Bronchial epithelial cell (primary cell): ENCODE data around the gene UTP25. TPM values are rescaled to one million over a fixed set of nuclear protein-coding genes. Genes with fewer than 3 reads are reported as not detected.

ENCODE experiments used
- DNase-seq: peaks from one replicate; pipeline ENCODE4 v3.0.0-alpha.2; 2010; ENCODE audit warnings: low read depth
- FAIRE-seq: peaks from 2 replicates; lab custom pipeline; 2011; peaks lifted over from hg19 to GRCh38; lab: Jason Lieb, UNC
- H3K27me3 ChIP-seq: 2 replicates; pipeline ENCODE4 v1.5.1; 2011; ENCODE audit warnings: low read length; ENCODE audit not compliant: control insufficient read depth, insufficient read depth
- H3K36me3 ChIP-seq: 2 replicates; pipeline ENCODE4 v1.5.1; 2011; ENCODE audit warnings: low read length; ENCODE audit not compliant: control insufficient read depth, insufficient read depth
- H3K4me3 ChIP-seq: 2 replicates; pipeline ENCODE4 v1.5.1; 2011; ENCODE audit warnings: mild to moderate bottlenecking, low read depth, low read length, control low read depth
- total RNA-seq: library from RNA; depleted of rRNA; stranded (reverse); fragments of >200 nt; gene quantifications from 2 replicates; pipeline ENCODE4 v1.2.1, GENCODE V29; 2014
- TF ChIP-seq, protein P1 (sequence below): IDR thresholded peaks from 2 replicates; pipeline ENCODE4 v1.5.1; 2011; ENCODE audit warnings: mild to moderate bottlenecking, moderate library complexity, low read length, control low read depth, inconsistent platforms; ENCODE audit not compliant: insufficient read depth, severe bottlenecking

UTP25 gene
- total RNA-seq, 1 donor from 2014 or later, result 6.3 TPM

- Histone ChIP-seq H3K27me3 (no peaks in the 10 kb centered on the region), H3K4me3 (no peak overlapping the region), H3K36me3 (peaks cover 17% of the 10 kb centered on the region)
- FAIRE-seq, result no peak
- no peak for DNase-seq
- TF ChIP-seq, protein P1, sequence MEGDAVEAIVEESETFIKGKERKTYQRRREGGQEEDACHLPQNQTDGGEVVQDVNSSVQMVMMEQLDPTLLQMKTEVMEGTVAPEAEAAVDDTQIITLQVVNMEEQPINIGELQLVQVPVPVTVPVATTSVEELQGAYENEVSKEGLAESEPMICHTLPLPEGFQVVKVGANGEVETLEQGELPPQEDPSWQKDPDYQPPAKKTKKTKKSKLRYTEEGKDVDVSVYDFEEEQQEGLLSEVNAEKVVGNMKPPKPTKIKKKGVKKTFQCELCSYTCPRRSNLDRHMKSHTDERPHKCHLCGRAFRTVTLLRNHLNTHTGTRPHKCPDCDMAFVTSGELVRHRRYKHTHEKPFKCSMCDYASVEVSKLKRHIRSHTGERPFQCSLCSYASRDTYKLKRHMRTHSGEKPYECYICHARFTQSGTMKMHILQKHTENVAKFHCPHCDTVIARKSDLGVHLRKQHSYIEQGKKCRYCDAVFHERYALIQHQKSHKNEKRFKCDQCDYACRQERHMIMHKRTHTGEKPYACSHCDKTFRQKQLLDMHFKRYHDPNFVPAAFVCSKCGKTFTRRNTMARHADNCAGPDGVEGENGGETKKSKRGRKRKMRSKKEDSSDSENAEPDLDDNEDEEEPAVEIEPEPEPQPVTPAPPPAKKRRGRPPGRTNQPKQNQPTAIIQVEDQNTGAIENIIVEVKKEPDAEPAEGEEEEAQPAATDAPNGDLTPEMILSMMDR, result no peak
Observed at GRCh38 chr1:209835782-209836298, 8.1 kb downstream of the UTP25 start.

- H3K36me3 ChIP-seq, result peaks cover 24% of the 10 kb centered on the region
- no peak overlapping the region for H3K4me3 ChIP-seq
- FAIRE-seq (no peak), DNase-seq (no peak)
- TF ChIP-seq, protein P1, result no peak
- H3K27me3 ChIP-seq, result no peaks in the 10 kb centered on the region
Observed at GRCh38 chr1:209837671-209838070, 9.9 kb downstream of the UTP25 start.

DNA sequence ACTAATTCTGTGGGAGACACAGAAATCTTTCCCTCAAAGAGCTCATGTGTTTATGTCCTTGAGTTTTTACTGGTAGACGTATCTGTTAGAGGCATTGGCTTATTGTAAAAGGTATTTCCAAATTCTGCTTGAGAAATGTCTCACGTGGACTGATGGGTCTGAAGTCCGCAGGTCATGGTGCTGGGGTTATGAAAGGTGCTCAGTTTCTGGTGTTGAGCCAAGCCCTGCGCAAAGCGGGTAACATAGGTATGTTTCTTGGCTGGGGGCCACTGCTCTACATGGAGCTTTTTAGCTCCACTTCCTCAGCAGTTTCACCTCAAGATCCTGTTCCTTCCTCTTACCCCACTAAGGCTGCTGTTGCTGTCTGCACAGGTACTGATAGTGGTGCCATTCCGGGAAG is 10.8 kb downstream of the UTP25 start:
- FAIRE-seq (no peak), DNase-seq (no peak)
- TF ChIP-seq, protein P1, result no peak
- no peak overlapping the region for H3K4me3 ChIP-seq
- H3K36me3 ChIP-seq, result peaks cover 23% of the 10 kb centered on the region
- H3K27me3 ChIP-seq, result no peaks in the 10 kb centered on the region

GRCh38 chr1:209839875-209840546 is 12.2 kb downstream of the UTP25 start:
- TF ChIP-seq, protein P1, result no peak
- H3K36me3 ChIP-seq, result peaks cover 26% of the 10 kb centered on the region
- DNase-seq (peak; percentile 98), FAIRE-seq (peak; percentile 97)
- no peaks in the 10 kb centered on the region for H3K27me3 ChIP-seq
- no peak overlapping the region for H3K4me3 ChIP-seq

GRCh38 chr1:209840611-209841010 is 12.8 kb downstream of the UTP25 start:
- no peak for DNase-seq
- no peak for FAIRE-seq
- H3K36me3 ChIP-seq, result peaks cover 26% of the 10 kb centered on the region

More at GRCh38 chr1:209840611-209841010, 12.8 kb downstream of the UTP25 start:
- TF ChIP-seq, protein P1, result no peak
- Histone ChIP-seq H3K4me3 (no peak overlapping the region), H3K27me3 (no peaks in the 10 kb centered on the region)
